Panc1 (cell line): ENCODE data around the gene AEBP2. TPM values are rescaled to one million over a fixed set of nuclear protein-coding genes. Genes with fewer than 3 reads are reported as not detected.

Experiments used
- ATAC-seq: fragments of 200-7000 bp; cut with Tn5 transposase; 2 replicates; pipeline ENCODE4 v1.9.1; 2020; ENCODE audit warnings: mild to moderate bottlenecking, moderate library complexity
- BruUV-seq: library from RNA; stranded (reverse); fragments of 400-500 nt; replicated peaks from 2 replicates; lab custom pipeline; 2021; lab: Mats Ljungman, UMichigan
- CTCF ChIA-PET: fragments of 300-600 bp; sonication (Branson Sonifier 250); formaldehyde crosslinking; loops from one replicate; lab custom pipeline; 2022; ENCODE audit warnings: antibody characterized with exemption; lab: Charles Lee
- POLR2A ChIA-PET: fragments of 300-600 bp; sonication (Branson Sonifier 250); formaldehyde crosslinking; loops from one replicate; lab custom pipeline; 2022; ENCODE audit warnings: antibody characterized with exemption; lab: Charles Lee
- DNase-seq: peaks from one replicate; pipeline ENCODE4 v3.0.0-alpha.2; 2010; ENCODE audit warnings: low read depth, low spot score
- H3K27ac ChIP-seq: 2 replicates; pipeline ENCODE4 v1.5.1; 2011; ENCODE audit warnings: mild to moderate bottlenecking, low read length, inconsistent platforms
- H3K27me3 ChIP-seq: fragments of 200-500 bp; sonication (Bioruptor generic); 2 replicates; pipeline ENCODE4 v1.6.0; 2014; ENCODE audit warnings: low read length, inconsistent platforms; ENCODE audit not compliant: control insufficient read depth, insufficient read depth
- H3K36me3 ChIP-seq: fragments of 200-500 bp; sonication (Bioruptor generic); 2 replicates; pipeline ENCODE4 v1.5.1; 2014; ENCODE audit warnings: inconsistent platforms, mild to moderate bottlenecking, low read length, moderate library complexity; ENCODE audit not compliant: control insufficient read depth, insufficient read depth
- H3K4me1 ChIP-seq: 2 replicates; pipeline ENCODE4 v1.5.1; 2011; ENCODE audit warnings: inconsistent platforms, mild to moderate bottlenecking, low read length, moderate library complexity; ENCODE audit not compliant: control insufficient read depth, insufficient read depth
- H3K4me3 ChIP-seq, 2 experiments: 2 replicates each; pipeline ENCODE4 v1.5.1; 2011 to 2012; ENCODE audit warnings: low read depth in 2 of 2, low read length in 2 of 2, mild to moderate bottlenecking in 2 of 2, inconsistent platforms in 1 of 2, moderate library complexity in 1 of 2
- H3K9me3 ChIP-seq: fragments of 200-500 bp; sonication (Bioruptor generic); 2 replicates; pipeline ENCODE4 v1.5.1; 2014; ENCODE audit warnings: low read depth, mild to moderate bottlenecking, inconsistent platforms, low read length, moderate library complexity; ENCODE audit not compliant: control insufficient read depth, insufficient read depth
- POLR2AphosphoS5 ChIP-seq: IDR thresholded peaks from 2 replicates; pipeline ENCODE4 v1.6.1; 2012; ENCODE audit warnings: mild to moderate bottlenecking, low read depth, low read length, moderate library complexity
- SIN3A ChIP-seq: IDR thresholded peaks from 2 replicates; pipeline ENCODE4 v1.6.1; 2012; ENCODE audit warnings: low read depth, mild to moderate bottlenecking, low read length, moderate library complexity, borderline replicate concordance; ENCODE audit not compliant: insufficient read depth
- TCF7L2 ChIP-seq: IDR thresholded peaks from 2 replicates; pipeline ENCODE4 v1.6.1; 2011; ENCODE audit warnings: mild to moderate bottlenecking, low read depth, low read length, inconsistent platforms
- in situ Hi-C: cut with HindIII; loops from 2 replicates; pipeline ENCODE4 v1.10.0; 2016; ENCODE audit warnings: low sequenced_read_pairs, low pct_unique_long_range_greater_than_20kb
- intact Hi-C: fragments of 100-400 bp; cut with micrococcal nuclease; formaldehyde crosslinking; loops from one replicate; pipeline ENCODE4 v1.10.0; 2022; ENCODE audit not compliant: unreplicated experiment
- total RNA-seq: library from RNA; stranded (reverse); gene quantifications from one replicate; pipeline ENCODE4 v1.2.1, GENCODE V29; 2021; ENCODE audit not compliant: unreplicated experiment
- TF ChIP-seq, protein P1 (sequence below), 2 experiments: IDR thresholded peaks; 2 replicates each; pipeline ENCODE4 v1.6.1; 2011 to 2012; ENCODE audit warnings: low read depth in 2 of 2, control low read depth in 1 of 2, low read length in 1 of 2, mild to moderate bottlenecking in 1 of 2, moderate library complexity in 1 of 2; ENCODE audit not compliant: insufficient read depth in 1 of 2
- TF ChIP-seq, protein P2 (sequence below): fragments of 450-650 bp; IDR thresholded peaks from 2 replicates; pipeline ENCODE4 v1.5.1; 2017; ENCODE audit warnings: mild to moderate bottlenecking

The AEBP2 gene
- total RNA-seq, 1 experiment from 2014 or later: 32.4 TPM

DNA sequence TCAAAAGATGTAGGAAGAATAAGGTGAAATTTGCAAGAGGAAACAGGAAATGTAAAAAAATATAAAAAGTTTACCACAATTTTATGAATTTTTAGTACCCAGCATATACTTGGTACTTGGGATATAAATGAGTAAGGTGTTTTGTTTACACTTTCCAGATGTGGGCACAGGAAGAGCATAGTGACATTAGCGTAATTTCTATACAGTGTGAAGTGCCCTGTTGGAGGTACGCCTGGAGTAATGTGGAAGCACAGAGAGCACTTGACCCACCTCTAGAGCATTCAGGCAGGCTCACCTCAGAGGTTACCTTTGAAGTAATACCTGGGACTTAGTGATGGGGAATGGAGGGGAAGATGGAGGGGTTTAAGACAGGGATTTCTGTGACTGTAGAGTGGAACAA lies 89.5 kb downstream of the AEBP2 start:
- intact Hi-C loops (no loop called here), in situ Hi-C loops (no loop called here)
- no peaks in the 10 kb centered on the region for H3K36me3 ChIP-seq
- BruUV-seq: no TSS peak
- ChIA-PET POLR2A (no interaction called here), CTCF (no interaction called here)
- H3K27ac ChIP-seq: no peak overlapping the region
- no peak for DNase-seq
- H3K9me3 ChIP-seq: no peaks in the 10 kb centered on the region
- ATAC-seq: no peak
- H3K27me3 ChIP-seq: no peaks in the 10 kb centered on the region
- H3K4me1 ChIP-seq: no peaks in the 10 kb centered on the region
- no peak overlapping the region for H3K4me3 ChIP-seq
- TF ChIP-seq POLR2AphosphoS5 (no peak), SIN3A (no peak), TCF7L2 (no peak)
- TF ChIP-seq, protein P1, sequence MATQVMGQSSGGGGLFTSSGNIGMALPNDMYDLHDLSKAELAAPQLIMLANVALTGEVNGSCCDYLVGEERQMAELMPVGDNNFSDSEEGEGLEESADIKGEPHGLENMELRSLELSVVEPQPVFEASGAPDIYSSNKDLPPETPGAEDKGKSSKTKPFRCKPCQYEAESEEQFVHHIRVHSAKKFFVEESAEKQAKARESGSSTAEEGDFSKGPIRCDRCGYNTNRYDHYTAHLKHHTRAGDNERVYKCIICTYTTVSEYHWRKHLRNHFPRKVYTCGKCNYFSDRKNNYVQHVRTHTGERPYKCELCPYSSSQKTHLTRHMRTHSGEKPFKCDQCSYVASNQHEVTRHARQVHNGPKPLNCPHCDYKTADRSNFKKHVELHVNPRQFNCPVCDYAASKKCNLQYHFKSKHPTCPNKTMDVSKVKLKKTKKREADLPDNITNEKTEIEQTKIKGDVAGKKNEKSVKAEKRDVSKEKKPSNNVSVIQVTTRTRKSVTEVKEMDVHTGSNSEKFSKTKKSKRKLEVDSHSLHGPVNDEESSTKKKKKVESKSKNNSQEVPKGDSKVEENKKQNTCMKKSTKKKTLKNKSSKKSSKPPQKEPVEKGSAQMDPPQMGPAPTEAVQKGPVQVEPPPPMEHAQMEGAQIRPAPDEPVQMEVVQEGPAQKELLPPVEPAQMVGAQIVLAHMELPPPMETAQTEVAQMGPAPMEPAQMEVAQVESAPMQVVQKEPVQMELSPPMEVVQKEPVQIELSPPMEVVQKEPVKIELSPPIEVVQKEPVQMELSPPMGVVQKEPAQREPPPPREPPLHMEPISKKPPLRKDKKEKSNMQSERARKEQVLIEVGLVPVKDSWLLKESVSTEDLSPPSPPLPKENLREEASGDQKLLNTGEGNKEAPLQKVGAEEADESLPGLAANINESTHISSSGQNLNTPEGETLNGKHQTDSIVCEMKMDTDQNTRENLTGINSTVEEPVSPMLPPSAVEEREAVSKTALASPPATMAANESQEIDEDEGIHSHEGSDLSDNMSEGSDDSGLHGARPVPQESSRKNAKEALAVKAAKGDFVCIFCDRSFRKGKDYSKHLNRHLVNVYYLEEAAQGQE (IDR thresholded peaks at IDR 0.05; ENCODE audit: insufficient read depth in 1 of 2, low read depth in 2 of 2, low read length in 1 of 2): no peak
- TF ChIP-seq, protein P2, sequence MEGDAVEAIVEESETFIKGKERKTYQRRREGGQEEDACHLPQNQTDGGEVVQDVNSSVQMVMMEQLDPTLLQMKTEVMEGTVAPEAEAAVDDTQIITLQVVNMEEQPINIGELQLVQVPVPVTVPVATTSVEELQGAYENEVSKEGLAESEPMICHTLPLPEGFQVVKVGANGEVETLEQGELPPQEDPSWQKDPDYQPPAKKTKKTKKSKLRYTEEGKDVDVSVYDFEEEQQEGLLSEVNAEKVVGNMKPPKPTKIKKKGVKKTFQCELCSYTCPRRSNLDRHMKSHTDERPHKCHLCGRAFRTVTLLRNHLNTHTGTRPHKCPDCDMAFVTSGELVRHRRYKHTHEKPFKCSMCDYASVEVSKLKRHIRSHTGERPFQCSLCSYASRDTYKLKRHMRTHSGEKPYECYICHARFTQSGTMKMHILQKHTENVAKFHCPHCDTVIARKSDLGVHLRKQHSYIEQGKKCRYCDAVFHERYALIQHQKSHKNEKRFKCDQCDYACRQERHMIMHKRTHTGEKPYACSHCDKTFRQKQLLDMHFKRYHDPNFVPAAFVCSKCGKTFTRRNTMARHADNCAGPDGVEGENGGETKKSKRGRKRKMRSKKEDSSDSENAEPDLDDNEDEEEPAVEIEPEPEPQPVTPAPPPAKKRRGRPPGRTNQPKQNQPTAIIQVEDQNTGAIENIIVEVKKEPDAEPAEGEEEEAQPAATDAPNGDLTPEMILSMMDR: no peak

DNA sequence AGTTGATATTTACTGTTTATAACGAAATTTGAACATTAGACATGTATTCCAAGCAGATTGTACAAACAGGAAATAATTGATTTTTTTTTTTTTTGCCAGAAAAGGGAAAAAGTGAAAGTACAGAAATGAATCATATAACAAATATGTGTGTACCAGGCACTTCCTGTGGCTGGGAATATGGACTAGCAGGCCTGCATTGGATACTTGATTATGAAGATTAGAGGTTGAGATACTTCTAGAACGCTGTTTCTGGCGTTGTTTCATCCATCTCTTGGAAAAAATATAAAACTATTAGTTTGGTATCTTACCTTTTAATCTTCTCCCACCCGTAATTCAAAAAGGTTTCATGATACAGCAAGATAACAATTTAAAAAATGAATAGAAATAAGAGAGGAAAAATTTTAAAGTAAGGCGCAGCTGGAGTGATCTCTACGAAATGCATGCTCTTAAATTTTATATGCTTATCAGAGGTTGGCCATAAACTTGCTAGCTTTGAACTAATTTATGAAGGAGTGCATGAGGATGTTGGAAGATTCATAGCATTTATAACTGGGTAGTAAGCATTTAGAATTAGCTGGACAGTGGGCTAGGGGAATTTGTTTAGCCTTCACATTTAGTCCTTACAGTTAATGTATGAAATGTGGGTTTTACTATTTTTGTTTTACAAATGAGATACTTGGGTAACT lies 90.8 kb downstream of the AEBP2 start:
- POLR2A ChIA-PET: no interaction called here

More for the DNA sequence above, 90.8 kb downstream of the AEBP2 start:
- no TSS peak for BruUV-seq
- Histone ChIP-seq H3K27ac (no peak overlapping the region), H3K9me3 (no peaks in the 10 kb centered on the region), H3K4me1 (no peaks in the 10 kb centered on the region), H3K36me3 (no peaks in the 10 kb centered on the region), H3K4me3 (no peak overlapping the region), H3K27me3 (no peaks in the 10 kb centered on the region)
- TF ChIP-seq, protein P1 (IDR thresholded peaks at IDR 0.05; ENCODE audit: insufficient read depth in 1 of 2, low read depth in 2 of 2, low read length in 1 of 2): no peak
- TF ChIP-seq, protein P2: no peak
- no peak for TF ChIP-seq TCF7L2
- no peak for TF ChIP-seq SIN3A
- TF ChIP-seq POLR2AphosphoS5: no peak
- in situ Hi-C loops: no loop called here
- no peak for DNase-seq
- ATAC-seq: no peak
- CTCF ChIA-PET: no interaction called here
- intact Hi-C loops: no loop called here
